ENCODE data around the gene IL11RA.

GRCh38 chr9:34636791-34637355 is 15.1 kb upstream of the IL11RA start:
- TF ChIP-seq CTCF (IDR thresholded peaks at IDR 0.05), result no peak
- TF ChIP-seq POLR2A (IDR thresholded peaks at IDR 0.05), result no peak

Data from right lobe of liver (tissue), 4 donors.